ENCODE data around the gene ZGPAT. TPM values are rescaled to one million over a fixed set of nuclear protein-coding genes. Genes with fewer than 3 reads are reported as not detected.
A peak's percentile ranks its signal among the peaks of the same experiment; 100 is the strongest.

ZGPAT gene
- total and polyA plus RNA-seq, 7 experiments from 2014 or later, result 42.9 to 82.1 (median 47.5) TPM

DNA sequence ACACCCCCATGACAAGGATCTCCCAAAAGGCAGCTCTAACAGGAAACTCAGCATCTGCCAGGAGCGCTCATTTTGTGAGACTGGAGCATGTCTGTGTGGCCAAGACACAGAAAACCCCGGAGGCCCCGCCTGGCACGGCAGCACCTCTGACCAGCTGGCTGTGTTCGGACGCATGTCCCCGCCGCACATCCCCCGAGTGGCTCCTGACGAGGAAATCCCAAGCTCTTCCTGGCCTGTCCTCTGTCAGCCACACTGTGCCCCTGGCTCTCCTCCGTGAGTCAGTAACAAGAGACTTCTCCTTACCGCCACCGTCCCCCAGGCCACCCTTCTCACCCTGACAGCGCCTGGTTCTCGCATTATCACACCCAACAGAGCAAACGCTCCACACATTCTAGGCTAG is 46.2 kb downstream of the ZGPAT start:
- CTCF ChIA-PET, result interaction anchor here (0.6 kb wide), 1 partner anchor 107 kb away, joined by 3 read pairs; no protein-coding TSS in a partner anchor

DNA sequence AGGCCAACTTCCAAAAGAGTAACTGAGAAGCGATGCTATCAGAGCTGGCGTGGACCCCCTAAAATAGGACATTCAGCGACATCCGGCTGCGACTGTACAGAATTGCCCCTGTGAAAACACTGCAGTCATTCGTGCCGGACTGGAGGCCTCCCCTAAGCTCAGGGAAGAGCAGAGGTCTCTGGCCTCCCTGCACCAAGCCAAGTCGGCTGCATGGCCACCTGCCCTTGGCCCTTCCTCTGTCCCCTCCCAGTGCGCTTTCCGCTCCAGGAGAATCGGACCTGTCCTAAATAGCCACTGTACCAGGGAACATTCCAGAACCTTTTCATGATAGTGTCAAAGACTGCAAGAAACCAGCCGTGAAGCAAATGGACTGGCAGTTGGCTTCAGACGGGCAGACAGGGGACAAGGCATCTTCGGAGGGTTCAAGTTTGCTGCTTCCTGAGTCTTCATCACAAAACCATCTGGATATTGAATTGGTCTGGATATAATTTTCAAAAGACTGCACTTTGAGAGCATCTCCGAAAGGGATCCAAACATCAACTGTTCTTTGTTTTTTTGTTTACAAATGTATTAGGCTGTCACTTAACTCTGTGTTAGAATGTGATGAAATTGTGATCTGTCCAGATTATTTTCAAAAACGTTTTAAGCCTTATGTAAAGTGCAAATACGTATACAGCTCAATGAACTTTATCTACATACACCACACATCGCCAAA is 48.3 kb downstream of the ZGPAT start:
- no peak overlapping the region for H3K4me3 ChIP-seq (ENCODE audit: low read length)
- no peaks in the 10 kb centered on the region for H3K9me3 ChIP-seq (ENCODE audit: control insufficient read depth in 2 of 3, low read length in 3 of 3)
- peak overlapping the region in 3 of 9 donors; percentile 8 to 55 (median 29) for H3K27ac Mint-ChIP-seq
- ChIA-PET CTCF (no interaction called here), POLR2A (interaction anchor here (0.8 to 1.7 kb wide), 2 partner anchors 16 to 20 kb away, joined by 3 to 6 read pairs; partner anchors contain the start of gene LIME1)
- intact Hi-C loops (cut with micrococcal nuclease), result no loop called here
- peaks cover 12 to 38% (median 24%) of the 10 kb centered on the region in 7 donors for H3K4me1 Mint-ChIP-seq
- H3K4me1 ChIP-seq (ENCODE audit: control insufficient read depth in 2 of 2, insufficient read depth in 2 of 2, low read length in 2 of 2), result peaks cover 3 to 8% of the 10 kb centered on the region in 2 donors
- no peaks in the 10 kb centered on the region for H3K27me3 ChIP-seq (ENCODE audit: control insufficient read depth in 2 of 2, insufficient read depth in 2 of 2, low read length in 2 of 2)
- no peak overlapping the region for H3K27ac ChIP-seq (ENCODE audit: low read depth, low read length)
- H3K36me3 Mint-ChIP-seq, result no peaks in the 10 kb centered on the region
- H3K4me3 Mint-ChIP-seq, result peak overlapping the region in 1 of 10 donors; percentile 23
- ATAC-seq, result no peak
- peaks cover 0 to 24% (median 0%) of the 10 kb centered on the region in 5 donors for H3K27me3 Mint-ChIP-seq
- DNase-seq, result no peak
- H3K9me3 Mint-ChIP-seq, result peaks cover 0 to 2% (median 0%) of the 10 kb centered on the region in 11 donors
- no peaks in the 10 kb centered on the region for H3K36me3 ChIP-seq (ENCODE audit: control insufficient read depth in 2 of 3, insufficient read depth in 3 of 3, low read length in 3 of 3)

More for the DNA sequence above, 46.2 kb downstream of the ZGPAT start:
- Histone ChIP-seq H3K4me1 (ENCODE audit: control insufficient read depth in 2 of 2, insufficient read depth in 2 of 2, low read length in 2 of 2) (peaks cover 13 to 23% of the 10 kb centered on the region in 2 donors), H3K36me3 (ENCODE audit: control insufficient read depth in 2 of 3, insufficient read depth in 3 of 3, low read length in 3 of 3) (no peaks in the 10 kb centered on the region), H3K9me3 (ENCODE audit: control insufficient read depth in 2 of 3, low read length in 3 of 3) (no peaks in the 10 kb centered on the region), H3K27ac (ENCODE audit: low read depth, low read length) (no peak overlapping the region), H3K27me3 (ENCODE audit: control insufficient read depth in 2 of 2, insufficient read depth in 2 of 2, low read length in 2 of 2) (no peaks in the 10 kb centered on the region), H3K4me3 (ENCODE audit: low read length) (no peak overlapping the region)
- Mint-ChIP-seq H3K27ac (peak overlapping the region in 3 of 9 donors; percentile 34 to 65 (median 45)), H3K9me3 (peaks cover 0 to 2% (median 0%) of the 10 kb centered on the region in 11 donors), H3K4me3 (no peak overlapping the region), H3K36me3 (no peaks in the 10 kb centered on the region), H3K4me1 (peaks cover 20 to 56% (median 30%) of the 10 kb centered on the region in 7 donors), H3K27me3 (peaks cover 0 to 13% (median 0%) of the 10 kb centered on the region in 5 donors)
- DNase-seq, result no peak
- POLR2A ChIA-PET, result interaction anchor here (0.5 to 5.2 kb wide), 3 partner anchors 17 to 273 kb away, joined by 3 to 37 read pairs (median 4); partner anchors contain the start of genes ARFRP1, LIME1 and ZGPAT
- intact Hi-C loops (cut with micrococcal nuclease), result no loop called here
- ATAC-seq, result no peak

DNA sequence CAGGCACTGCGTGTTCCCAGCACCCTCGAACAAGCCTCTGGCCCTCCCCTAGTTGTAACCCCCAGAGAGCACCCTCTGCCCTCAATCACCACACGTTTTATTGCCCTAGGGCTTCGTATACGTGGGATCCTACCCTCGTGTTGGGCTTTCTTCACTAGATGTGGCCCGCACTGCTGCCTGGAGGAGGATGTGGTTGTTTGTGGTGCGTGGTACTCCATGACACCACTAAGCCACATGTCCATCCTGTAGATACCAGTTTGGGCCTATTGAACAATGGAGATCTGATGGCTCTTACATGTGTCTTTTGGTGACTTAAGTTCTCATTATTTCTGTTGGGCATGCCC is 48.8 kb downstream of the ZGPAT start:
- Histone ChIP-seq H3K27me3 (ENCODE audit: control insufficient read depth in 2 of 2, insufficient read depth in 2 of 2, low read length in 2 of 2) (no peaks in the 10 kb centered on the region), H3K4me3 (ENCODE audit: low read length) (no peak overlapping the region), H3K9me3 (ENCODE audit: control insufficient read depth in 2 of 3, low read length in 3 of 3) (no peaks in the 10 kb centered on the region), H3K36me3 (ENCODE audit: control insufficient read depth in 2 of 3, insufficient read depth in 3 of 3, low read length in 3 of 3) (no peaks in the 10 kb centered on the region), H3K27ac (ENCODE audit: low read depth, low read length) (no peak overlapping the region), H3K4me1 (ENCODE audit: control insufficient read depth in 2 of 2, insufficient read depth in 2 of 2, low read length in 2 of 2) (peaks cover 0 to 5% of the 10 kb centered on the region in 2 donors)
- intact Hi-C loops (cut with micrococcal nuclease), result no loop called here
- Mint-ChIP-seq H3K27ac (peak overlapping the region in 3 of 9 donors; percentile 16 to 55 (median 29)), H3K4me3 (peak overlapping the region in 2 of 10 donors; percentile 8 to 23), H3K4me1 (peaks cover 12 to 34% (median 21%) of the 10 kb centered on the region in 7 donors), H3K9me3 (peaks cover 0 to 2% (median 0%) of the 10 kb centered on the region in 11 donors), H3K36me3 (no peaks in the 10 kb centered on the region), H3K27me3 (peaks cover 0 to 25% (median 0%) of the 10 kb centered on the region in 5 donors)
- ChIA-PET CTCF (no interaction called here), POLR2A (interaction anchor here (0.7 to 1.5 kb wide), 2 partner anchors 20 to 31 kb away, joined by 3 read pairs; partner anchors contain the start of gene LIME1)
- DNase-seq (peak in 1 of 9 donors; percentile 25), ATAC-seq (no peak)

DNA sequence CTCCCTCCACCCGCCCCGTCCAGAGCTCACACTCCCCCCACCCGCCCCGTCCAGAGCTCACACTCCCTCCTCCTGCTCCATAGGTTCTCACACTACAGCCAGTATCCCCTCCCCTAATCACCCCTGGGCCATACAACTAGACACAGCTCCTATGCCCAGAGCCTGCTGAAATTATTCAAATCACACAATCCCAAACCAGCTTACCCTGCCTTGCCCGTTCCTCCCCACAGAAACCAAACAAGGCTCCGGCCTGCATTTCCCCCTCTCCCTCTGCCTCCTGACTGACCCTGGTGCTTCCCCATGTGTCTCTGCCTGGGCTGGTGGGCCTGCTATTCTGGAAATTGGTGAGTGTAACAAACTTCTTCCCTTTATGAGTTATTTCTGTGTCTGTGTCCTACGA is 50.3 kb downstream of the ZGPAT start:
- no peak for ATAC-seq
- peaks cover 0 to 32% (median 0%) of the 10 kb centered on the region in 5 donors for H3K27me3 Mint-ChIP-seq
- POLR2A ChIA-PET, result interaction anchor here (1.5 kb wide), 1 partner anchor 21 kb away, joined by 3 read pairs; the partner anchor contains the start of gene LIME1
- peaks cover 0 to 2% (median 0%) of the 10 kb centered on the region in 11 donors for H3K9me3 Mint-ChIP-seq
- H3K27ac Mint-ChIP-seq, result no peak overlapping the region
- intact Hi-C loops (cut with micrococcal nuclease), result no loop called here
- no peak overlapping the region for H3K4me3 ChIP-seq (ENCODE audit: low read length)
- H3K4me1 ChIP-seq (ENCODE audit: control insufficient read depth in 2 of 2, insufficient read depth in 2 of 2, low read length in 2 of 2), result no peaks in the 10 kb centered on the region
- no peak for DNase-seq
- no peaks in the 10 kb centered on the region for H3K36me3 Mint-ChIP-seq
- no peaks in the 10 kb centered on the region for H3K27me3 ChIP-seq (ENCODE audit: control insufficient read depth in 2 of 2, insufficient read depth in 2 of 2, low read length in 2 of 2)
- H3K9me3 ChIP-seq (ENCODE audit: control insufficient read depth in 2 of 3, low read length in 3 of 3), result no peaks in the 10 kb centered on the region
- H3K36me3 ChIP-seq (ENCODE audit: control insufficient read depth in 2 of 3, insufficient read depth in 3 of 3, low read length in 3 of 3), result no peaks in the 10 kb centered on the region
- H3K27ac ChIP-seq (ENCODE audit: low read depth, low read length), result no peak overlapping the region
- no peak overlapping the region for H3K4me3 Mint-ChIP-seq
- CTCF ChIA-PET, result no interaction called here
- peaks cover 10 to 29% (median 18%) of the 10 kb centered on the region in 7 donors for H3K4me1 Mint-ChIP-seq

DNA sequence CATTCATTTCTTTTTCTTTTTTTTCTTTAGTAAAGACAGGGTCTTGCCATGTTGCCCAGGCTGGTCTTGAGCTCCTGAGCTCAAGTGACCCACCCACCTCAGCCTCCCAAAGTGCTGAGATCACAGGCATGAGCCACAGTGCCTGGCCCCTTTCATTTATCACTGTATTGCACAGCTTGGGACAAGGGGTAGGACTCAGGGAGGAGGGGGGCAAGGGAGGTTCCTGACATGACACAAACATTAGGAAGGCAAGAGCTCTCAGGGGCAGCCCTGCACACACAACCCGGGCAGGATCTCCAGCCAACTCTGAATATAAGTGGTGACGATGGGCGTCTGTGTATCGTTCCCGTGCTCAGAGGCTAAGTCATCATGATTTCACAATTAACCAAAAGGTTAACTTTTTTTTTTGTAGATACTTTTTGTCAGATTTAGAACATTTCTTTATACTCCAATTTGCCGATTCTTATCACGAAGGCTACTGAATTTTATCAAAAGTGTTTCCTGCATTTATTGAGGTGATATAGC is 51.6 kb downstream of the ZGPAT start:
- no peaks in the 10 kb centered on the region for H3K4me1 ChIP-seq (ENCODE audit: control insufficient read depth in 2 of 2, insufficient read depth in 2 of 2, low read length in 2 of 2)
- H3K27ac ChIP-seq (ENCODE audit: low read depth, low read length), result no peak overlapping the region
- H3K27me3 ChIP-seq (ENCODE audit: control insufficient read depth in 2 of 2, insufficient read depth in 2 of 2, low read length in 2 of 2), result no peaks in the 10 kb centered on the region
- ATAC-seq (no peak), DNase-seq (no peak)
- Mint-ChIP-seq H3K4me1 (peaks cover 10 to 20% (median 15%) of the 10 kb centered on the region in 7 donors), H3K27ac (peak overlapping the region in 1 of 9 donors; percentile 72), H3K36me3 (no peaks in the 10 kb centered on the region), H3K4me3 (no peak overlapping the region), H3K9me3 (peaks cover 0 to 2% (median 0%) of the 10 kb centered on the region in 11 donors), H3K27me3 (peaks cover 0 to 33% (median 0%) of the 10 kb centered on the region in 5 donors)
- no peaks in the 10 kb centered on the region for H3K36me3 ChIP-seq (ENCODE audit: control insufficient read depth in 2 of 3, insufficient read depth in 3 of 3, low read length in 3 of 3)
- POLR2A ChIA-PET, result no interaction called here
- H3K9me3 ChIP-seq (ENCODE audit: control insufficient read depth in 2 of 3, low read length in 3 of 3), result no peaks in the 10 kb centered on the region
- intact Hi-C loops (cut with micrococcal nuclease), result no loop called here
- CTCF ChIA-PET, result no interaction called here
- no peak overlapping the region for H3K4me3 ChIP-seq (ENCODE audit: low read length)

DNA sequence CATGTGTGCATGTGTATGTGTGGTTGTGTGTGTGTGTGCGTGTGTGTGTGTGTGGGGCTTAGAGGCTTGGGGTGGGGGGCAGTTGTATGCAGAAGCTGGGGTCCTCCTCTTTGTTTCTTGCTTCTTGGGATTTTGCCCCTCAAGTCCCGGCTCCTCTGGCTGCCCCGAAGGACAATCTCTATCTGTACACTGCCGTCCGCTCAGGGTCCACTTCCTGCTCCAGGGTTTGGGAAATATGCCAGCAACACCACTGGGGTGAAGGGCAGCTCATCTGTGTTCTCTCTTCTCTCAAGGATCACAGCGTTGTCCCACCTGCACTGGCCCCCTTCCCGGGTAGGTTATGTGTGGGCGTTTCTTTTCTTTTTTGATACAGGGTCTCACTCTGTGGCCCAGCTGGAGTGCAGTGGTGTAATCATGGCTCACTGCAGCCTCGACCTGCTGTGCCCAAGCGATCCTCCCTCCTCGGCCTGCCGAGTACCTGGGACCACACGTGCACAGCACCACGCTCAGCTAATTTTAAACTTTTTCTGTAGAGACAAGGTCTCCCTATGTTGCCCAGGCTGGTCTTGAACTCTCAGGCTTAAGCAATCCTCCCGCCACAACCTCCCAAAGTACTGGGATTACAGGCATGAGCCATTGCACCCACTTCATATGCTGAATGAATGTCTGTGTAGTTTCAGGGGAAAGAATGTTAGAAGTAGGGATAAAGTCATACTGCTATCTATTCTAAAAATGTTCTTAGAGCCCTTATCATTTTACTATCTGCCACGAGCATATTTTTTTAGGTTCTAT is 57.4 kb downstream of the ZGPAT start:
- Mint-ChIP-seq H3K27ac (no peak overlapping the region), H3K4me3 (no peak overlapping the region), H3K27me3 (peaks cover 0 to 16% (median 0%) of the 10 kb centered on the region in 5 donors), H3K4me1 (no peaks in the 10 kb centered on the region), H3K9me3 (no peaks in the 10 kb centered on the region), H3K36me3 (no peaks in the 10 kb centered on the region)
- ATAC-seq, result no peak
- Histone ChIP-seq H3K27me3 (ENCODE audit: control insufficient read depth in 2 of 2, insufficient read depth in 2 of 2, low read length in 2 of 2) (no peaks in the 10 kb centered on the region), H3K4me3 (ENCODE audit: low read length) (no peak overlapping the region), H3K36me3 (ENCODE audit: control insufficient read depth in 2 of 3, insufficient read depth in 3 of 3, low read length in 3 of 3) (no peaks in the 10 kb centered on the region), H3K27ac (ENCODE audit: low read depth, low read length) (no peak overlapping the region), H3K9me3 (ENCODE audit: control insufficient read depth in 2 of 3, low read length in 3 of 3) (no peaks in the 10 kb centered on the region), H3K4me1 (ENCODE audit: control insufficient read depth in 2 of 2, insufficient read depth in 2 of 2, low read length in 2 of 2) (no peaks in the 10 kb centered on the region)
- POLR2A ChIA-PET, result no interaction called here
- intact Hi-C loops (cut with micrococcal nuclease), result no loop called here
- CTCF ChIA-PET, result no interaction called here
- no peak for DNase-seq
